ENCODE results near the gene ARSG.

ARSG gene

DNA sequence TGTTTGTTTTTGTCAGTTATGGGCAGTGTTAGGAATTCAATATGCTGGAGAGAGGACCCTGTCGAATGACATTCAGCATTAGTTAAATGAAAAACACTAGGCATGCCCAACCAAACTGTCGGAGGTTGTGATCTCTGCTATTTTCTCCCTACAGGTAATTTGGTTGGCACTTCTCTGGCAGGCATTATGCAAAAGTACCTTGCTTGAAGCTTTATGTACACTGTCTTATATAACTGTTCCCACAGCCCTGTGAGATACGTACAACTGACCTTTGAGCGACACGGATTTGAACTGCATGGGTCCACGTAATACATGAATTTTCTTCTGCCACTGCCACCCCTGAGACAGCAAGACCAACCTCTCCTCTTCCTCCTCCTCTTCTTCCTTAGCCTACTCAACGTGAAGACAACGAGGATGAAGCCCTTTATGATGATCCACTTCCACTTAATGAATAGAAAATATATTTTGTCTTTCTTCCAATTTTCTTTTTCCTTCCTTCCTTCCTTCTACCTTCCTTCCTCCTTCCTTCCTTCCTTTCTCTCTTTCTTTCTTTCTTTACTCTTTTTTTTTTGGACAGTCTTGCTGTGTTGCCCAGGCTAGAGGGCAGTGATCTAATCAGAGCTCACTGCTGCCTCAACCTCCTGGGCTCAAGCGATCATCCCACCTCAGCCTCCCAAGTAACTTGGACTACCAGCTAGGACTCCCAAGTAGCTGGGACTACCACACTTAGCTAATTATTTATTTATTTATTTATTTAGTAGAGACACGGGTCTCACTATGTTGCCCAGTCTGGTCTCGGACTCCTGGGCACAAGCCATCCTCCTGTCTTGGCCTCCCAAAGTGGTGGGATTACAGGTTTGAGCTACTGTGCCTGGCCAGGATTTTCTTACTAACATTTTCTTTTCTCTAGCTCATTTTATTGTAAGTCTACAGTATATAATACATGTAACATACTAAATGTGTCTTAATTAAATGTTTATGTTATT is 88.7 kb downstream of the ARSG start:
- DNase-seq = no peak

DNA sequence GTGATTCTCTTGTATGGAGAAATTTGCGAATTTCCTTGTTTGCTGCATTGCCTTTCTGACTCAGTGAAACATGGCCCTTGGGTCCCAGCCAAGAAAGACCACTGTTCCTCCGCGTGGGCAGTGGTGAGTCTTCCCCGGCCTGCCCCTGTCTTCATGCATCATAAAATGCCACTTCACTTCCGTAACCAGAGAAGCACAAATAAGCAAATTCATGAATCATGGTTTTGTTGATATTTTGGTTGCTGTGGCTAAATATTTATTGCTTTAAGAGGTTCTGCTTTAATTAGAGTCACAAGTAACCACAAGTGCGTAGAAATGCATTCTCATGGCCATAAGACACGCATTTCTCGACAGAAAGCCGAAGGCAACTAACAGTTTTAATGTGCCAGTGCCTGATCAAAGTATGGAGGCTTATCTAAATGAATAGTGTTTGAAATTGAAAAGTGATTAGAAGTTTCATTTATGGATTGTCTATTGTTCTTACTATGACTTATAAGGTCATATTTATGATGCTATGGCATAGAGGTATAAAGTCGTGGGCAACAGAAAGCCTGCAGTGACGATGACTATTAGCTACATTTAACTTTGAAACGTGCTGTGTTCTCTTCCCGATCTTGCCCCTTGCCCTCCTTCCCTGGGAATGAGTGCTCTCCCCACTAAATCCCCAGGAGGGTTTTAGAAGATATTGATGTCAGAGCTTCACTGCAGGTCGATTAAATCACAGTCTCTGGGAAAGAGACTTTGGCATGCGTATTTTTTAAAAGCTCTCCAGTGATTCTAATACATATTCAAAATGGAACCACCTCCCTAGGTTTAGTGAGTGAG is 90.0 kb downstream of the ARSG start:
- DNase-seq = peak; percentile 99

DNA sequence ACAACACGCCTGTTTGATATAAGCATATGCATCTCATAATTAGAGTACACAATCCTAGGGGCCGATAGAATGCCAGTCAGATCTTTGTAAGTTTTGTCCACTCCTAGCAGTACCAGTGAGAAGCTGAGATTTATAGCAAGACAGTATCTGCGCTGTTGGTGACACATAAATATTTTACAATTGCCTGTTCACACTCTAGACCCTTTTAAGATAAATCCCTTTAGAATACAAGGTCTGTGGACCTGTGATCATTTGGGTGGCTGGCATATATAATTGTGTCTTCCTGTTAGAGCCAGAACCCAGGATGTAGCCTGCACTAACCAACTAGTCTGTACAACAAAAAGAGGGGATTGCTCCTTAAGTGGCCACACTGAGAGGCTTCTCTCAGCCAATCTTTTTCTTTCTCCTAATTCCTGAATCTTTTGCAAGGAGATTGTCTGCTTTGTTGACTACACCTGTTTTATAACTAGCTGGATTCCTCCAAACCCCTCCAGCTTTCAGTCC is 91.3 kb downstream of the ARSG start:
- no peak for DNase-seq

DNA sequence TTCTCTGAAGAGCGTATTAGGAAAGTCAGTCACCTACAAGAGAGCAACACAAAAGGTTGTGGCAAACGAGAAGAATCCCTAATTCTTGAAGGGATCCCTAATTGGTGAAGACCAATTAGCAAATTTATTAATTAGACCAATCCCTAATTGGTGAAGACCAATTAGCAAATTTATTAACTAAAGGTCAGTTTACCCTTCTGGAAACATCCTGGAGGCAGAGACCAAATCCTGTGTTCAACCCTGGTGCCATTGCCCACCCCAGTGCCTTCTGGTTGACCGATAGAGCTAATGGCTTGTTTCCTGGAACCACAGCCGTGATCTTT is 91.8 kb downstream of the ARSG start:
- no peak for DNase-seq

DNA sequence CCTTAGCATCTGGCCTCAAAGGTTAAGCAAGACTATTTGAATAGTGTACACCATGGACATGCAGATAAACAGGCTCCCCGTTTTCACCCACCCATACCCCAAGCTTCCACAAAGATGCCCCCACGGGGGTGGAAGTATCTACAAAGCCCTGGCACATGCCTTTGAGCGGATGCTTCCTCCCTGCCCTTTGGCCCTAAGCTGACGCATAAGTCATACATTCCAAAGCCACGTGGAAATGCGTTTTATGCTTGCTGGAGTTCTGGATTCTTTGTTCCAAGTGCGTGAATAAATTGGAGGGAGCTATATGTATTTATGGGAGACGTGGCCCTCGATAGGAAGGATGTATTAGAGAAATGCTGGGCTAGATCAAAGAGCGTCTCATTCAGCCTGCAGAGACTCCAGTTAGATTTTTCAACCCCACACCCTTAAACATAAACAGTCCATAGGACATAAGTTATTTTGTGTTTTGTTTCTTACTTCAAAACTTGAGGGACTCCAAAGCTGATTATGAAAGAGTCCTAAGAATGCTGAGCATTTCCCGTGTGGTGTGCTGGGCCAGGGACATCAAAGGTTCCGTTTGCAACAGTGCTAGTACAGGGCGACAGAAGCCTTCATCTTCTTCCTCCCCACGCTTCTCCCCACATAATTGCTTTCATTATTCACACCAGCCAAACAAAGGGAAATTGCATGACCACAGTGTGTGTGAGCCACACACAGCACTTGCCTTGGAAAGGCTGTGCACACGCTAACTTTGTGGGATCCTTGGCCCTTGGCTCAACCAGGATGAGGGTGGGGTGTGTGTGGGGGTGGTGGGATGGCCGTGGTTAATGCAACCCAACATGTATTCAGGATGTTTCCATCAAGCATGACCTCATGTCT is 92.4 kb downstream of the ARSG start:
- DNase-seq = peak; percentile 90

DNA sequence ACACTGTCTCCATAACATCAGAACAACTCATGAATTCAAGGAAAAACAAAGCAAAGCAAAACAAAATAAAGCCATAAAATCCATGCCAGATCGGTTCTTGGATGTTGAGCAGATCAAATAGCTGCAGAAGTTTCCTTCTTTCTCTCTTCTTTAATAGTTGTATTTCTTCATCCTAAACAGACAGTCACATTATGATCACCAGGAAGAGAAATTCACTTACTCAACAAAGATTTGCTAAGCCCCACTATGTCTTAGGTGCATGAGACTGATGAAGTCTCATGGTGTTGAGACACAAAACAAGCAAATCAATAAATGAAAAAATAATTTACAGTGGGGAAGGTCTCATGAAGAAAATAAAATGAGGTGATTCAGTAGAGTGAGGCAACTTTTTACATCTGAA is 93.2 kb downstream of the ARSG start:
- DNase-seq = peak; percentile 82

DNA sequence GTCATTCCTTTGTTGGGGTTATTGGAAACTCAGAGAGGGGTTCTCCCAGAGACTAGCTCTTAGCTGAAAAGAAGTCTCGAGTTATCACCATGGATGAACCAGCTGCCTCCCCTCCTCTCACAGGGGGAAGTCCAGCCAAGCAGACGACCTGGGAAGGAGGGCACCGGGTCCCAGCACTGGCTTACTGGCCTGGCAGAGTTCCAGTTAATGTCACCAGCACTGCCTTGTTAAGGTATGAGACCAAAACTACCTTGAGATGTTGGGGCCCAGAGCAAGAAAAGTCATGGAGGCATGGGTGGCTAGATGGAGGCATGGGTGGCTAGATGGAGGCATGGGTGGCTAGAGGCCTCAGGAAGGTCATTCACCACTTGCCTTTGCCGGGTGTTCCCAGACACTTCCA is 93.6 kb downstream of the ARSG start:
- no peak for DNase-seq

DNA sequence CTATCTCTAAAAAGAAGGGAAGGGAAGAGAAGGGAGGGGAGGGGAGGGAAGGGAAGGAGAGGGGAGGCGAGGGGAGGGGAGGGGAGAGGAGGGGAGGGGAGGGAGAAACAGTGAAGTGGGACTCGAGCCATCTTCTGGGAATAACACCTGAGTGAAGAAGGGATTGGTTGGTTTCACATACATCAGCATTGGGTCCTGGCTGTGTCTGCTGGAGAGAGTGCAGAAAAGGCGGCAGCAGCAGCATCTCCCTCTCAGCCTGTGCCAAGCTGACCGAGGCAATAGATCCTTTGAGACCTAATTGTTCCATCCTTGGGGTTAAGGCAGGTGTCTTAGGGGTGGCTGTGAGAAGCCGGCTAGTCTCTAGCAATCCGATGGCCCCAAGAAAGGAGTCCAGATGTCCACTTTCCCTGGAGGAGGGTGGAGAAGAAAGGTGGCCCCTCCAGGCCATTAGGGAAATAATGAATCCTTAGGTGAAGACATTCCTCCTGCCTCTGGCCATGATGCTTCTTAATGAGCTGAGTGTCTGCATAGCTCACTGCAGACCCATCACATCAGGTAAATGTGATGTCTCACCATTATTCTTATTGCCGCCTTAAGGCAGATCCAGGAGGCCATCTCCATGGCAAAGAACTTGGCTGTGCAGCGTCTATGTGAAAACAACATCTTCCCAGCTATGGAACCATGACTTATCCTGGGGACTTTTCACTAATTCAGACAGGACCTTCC is 94.4 kb downstream of the ARSG start:
- no peak for DNase-seq

DNA sequence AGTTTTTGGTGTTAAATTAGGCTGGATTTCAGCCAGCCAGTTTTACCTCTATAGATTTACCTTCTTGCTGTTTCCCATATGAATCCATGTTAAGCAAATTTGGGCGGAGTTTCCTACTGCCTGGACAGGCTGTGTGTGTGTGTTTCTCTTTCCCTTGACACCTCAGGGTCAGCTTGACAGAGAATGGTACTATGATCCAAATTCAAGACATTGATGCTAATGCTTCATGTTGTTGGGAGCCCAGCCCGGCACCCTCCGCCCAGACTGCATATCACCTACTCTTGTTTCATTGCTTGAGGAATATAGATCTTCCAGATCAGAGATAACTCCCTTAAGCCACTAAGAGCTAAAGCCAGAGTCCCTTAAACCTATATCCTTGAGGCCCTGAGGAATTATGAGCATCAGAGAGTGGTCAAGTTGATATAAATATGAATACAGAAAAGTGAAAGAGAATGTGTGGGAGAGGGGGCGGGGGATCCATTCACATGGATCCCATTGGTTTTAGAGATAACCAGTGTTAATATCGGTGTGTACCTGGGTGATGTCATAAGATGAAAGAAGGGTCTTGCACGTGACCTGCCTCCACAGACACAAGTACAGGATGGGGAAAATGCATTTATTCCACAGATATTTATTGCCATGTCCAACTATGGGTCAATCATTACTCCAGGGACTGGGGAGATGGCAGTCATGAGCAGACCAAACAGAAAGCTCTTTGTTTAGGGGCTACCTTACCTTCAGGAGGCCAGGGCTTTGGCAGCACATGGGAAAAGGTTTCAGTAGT is 96.3 kb downstream of the ARSG start:
- DNase-seq = no peak

DNA sequence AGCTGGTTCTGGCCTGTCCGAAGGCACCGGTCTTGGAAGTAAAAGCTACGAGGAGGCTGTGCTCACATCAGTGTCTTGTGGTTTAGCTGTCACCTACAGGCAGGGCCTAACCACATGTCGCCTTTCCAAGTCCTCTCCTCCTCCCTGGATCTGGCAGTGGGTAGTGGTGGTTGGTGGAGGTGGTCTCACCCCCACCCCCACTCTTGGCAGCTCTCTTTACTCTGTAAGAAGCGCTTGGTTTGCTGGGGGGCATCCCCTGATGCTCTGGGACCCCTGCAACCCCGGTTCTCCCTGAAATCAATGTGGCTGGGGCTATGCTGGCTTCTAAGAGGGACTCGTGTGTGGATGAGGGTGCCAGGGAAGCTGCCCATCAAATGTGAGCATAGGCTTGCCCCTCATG is 97.7 kb downstream of the ARSG start:
- no peak for DNase-seq

DNA sequence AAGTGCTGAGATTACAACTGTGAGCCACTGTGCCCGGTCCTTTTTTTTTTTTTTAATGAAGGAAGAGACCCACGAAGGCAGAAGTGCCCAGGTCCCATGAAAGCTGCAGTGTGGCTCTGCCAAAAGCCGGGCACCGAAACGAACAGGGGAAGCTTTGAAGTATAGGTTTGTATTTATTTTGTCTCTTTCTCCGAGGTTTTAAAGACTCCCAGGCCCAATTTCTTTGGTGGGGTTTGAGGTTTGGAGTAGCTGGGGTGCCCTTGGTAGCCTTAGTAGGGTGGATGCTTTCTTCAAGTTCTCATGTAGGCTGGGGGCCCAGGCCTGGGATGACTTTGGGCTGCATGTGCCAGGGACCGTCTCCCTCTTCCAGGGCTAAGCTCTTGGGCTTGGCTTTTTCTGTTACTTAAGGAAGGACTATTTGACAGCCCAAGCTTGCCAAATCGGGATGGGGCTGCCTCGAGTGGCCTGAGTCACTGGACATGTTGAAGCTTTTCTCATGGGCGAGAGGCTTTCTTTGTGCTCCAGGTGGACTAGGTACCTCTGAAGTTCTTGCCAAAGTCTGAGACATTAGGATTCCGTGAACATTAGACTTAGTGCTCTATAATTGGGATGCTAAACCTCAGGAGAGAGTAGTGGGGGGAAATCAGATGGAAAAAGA is 99.7 kb downstream of the ARSG start:
- DNase-seq = no peak

DNA sequence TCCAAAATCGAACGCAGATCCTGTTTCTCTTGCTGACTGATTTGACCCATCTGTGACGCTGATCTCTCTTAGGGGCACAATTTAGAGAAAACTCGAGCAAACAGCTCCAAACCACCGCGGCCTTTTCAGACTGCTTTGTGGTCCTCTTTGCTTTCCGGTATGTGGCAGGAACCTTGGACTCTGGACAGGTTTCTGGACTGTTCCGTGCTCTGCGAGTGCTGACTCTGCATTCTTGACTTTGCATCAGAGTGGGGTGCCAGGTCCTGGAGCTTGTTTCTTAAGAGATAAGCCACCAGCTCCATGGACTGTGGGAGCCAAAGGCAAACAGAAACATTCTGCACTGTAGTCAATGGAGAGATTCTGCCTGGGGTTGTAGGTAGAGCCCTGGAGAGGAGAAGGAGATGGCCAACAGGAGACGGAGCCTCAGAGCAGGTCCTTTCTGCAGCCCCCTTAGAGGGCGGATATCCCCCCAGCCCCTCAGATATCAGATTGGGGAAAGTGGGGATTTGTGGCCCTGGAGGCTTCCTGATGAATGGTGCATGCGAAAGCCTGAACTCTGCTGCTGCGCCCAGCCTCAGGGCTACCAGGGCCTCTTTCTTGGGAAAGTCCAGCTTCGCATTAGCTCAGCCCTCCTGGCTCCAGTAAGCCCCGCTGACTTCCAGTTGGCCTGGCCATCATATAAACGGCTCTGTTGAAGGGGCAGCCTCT is 100.4 kb downstream of the ARSG start:
- DNase-seq = no peak

DNA sequence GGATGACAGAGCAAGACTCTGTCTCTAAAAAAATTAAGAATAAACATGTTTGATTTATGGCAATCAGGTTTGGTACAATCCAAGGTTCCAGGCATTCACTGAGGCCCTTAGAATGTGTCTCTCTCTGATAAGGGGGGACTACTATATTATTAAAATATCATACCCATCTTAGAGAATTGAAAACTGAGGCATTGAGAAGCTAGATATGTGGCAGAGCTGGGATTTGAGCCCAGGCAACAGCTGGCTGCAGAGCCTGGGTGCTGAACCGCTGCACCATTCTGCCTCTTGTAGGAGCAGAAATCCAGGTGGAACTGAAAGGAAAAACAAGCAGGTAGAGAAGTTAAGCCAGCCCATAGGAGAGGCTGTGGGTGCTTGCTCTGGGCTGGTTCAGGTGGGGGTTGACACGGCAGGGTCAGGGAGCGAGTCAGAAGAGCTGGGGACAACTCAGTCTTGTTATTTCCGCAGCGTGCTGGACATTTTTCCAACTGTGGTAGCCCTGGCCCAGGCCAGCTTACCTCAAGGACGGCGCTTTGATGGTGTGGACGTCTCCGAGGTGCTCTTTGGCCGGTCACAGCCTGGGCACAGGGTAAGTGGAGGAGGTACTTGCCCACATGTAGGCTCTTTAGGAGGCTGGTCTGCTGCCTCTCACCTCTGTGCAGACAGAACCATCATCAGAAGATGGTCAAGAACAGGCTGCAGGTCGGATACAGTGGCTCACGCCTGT is 103.5 kb downstream of the ARSG start:
- no peak for DNase-seq

DNA sequence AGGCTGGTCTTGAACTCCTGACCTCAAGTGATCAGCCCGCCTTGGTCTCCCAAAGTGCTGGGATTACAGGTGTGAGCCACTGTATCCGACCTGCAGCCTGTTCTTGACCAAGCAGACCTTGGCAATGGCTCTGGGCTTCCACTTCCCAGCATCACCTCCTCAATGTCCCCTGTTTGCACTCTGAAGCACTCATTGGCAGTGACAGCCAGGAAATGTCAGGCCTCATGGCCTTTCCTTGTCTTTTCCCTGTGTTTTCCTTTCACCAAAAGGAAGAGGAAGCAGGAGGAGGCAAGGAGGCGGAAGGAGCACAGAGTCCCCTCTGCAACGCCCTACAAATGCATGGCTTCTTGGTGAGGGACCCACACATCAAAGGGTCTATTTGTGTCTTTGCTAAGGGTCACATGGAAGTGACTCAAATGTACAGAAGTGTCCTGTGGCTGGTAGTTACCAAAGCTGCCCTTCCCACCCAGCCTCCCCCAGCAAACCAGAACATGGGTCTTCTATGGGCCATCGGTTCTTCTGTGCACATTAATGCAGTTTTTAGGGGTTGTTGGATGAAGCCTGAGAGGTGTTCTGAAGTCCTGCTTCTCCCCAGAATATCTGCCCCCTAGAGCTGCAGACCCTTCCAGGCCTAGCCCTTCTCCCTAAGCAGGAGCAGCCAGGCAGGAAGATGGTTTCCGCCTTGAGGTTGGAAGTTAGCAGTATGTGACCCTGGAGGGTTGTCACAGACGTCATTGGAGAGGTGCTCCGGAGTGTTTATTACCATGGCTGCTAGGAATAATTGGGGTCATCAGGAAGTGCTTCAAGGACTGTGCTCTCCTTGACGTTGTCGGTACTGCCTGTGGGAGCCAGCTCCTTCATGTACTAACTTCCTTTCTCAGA is 105.2 kb downstream of the ARSG start:
- DNase-seq = peak; percentile 11

DNA sequence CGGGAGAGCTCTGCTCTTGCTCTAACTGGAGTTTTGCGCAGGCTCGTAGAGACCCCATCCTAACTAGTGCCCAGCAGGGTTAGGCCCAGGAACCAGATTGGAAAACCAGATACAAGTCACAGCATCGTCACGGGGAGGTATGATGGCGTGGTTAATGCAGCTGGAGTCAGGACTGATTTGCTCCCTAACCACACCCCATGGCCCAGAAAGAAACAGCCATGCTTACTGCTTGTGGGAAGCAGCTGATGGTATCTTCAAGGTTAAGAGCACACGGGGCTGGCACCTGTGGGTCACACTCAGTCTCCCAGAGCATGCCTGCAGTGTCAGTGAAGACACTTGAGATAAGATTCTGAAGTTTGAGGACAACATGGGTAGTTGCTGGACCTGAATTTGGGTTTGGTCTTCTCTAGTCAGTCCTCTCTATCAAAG is 105.8 kb downstream of the ARSG start:
- no peak for DNase-seq

DNA sequence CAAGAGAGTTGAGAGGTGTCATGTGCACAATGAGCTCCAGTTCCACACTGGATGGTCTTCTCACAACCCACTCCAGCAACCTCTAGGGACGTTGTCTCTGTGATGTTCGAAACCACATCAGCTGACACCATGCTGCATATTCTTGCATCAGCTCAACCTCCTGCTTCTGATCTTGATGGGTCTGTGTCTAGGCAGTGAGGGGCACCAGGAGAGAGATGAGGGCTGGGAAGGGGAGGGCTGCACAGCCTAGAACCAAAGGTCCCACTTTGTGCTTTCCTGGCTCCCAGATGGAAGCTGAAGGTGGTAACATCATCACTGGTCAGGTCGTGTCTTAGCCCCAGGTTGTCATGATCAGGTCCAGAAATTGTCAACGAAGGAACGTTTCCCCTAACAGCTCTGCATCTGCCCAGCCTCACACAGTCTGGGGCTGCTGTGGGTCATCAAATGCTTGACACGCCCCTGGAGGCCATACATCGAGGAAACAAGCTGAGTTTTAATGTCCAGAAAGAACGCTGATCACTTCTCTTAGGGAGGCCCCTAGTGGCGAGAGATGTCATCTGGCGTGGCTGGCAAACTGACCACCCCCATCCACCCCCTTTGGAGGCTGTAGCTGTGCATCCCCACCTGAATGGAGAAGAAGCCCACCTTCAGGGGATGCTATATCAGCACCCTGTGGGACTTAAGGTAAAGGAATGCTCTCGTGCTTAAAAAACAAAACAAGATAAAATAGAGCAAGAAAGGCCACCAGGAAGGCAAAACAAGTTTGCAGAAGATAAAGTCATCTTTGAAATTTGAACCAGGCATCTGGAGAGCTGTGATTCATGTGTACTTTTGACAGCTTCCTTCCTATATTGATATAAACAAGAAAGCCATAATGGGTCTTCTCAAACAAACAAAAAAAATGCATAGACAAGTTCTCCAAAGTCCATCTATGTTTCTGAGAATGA is 107.7 kb downstream of the ARSG start:
- peak; percentile 84 for DNase-seq

Data from inflammatory macrophage treated with lipopolysaccharide for 4 hours (primary cell).